Amygdala (tissue), 56 donors: ENCODE measurements around the gene RAB11FIP4.

Source experiments
- DNase-seq, 56 donors: peaks; one replicate each; lab custom pipeline; 2025; lab: John Stamatoyannopoulos, UW

RAB11FIP4 gene

DNA sequence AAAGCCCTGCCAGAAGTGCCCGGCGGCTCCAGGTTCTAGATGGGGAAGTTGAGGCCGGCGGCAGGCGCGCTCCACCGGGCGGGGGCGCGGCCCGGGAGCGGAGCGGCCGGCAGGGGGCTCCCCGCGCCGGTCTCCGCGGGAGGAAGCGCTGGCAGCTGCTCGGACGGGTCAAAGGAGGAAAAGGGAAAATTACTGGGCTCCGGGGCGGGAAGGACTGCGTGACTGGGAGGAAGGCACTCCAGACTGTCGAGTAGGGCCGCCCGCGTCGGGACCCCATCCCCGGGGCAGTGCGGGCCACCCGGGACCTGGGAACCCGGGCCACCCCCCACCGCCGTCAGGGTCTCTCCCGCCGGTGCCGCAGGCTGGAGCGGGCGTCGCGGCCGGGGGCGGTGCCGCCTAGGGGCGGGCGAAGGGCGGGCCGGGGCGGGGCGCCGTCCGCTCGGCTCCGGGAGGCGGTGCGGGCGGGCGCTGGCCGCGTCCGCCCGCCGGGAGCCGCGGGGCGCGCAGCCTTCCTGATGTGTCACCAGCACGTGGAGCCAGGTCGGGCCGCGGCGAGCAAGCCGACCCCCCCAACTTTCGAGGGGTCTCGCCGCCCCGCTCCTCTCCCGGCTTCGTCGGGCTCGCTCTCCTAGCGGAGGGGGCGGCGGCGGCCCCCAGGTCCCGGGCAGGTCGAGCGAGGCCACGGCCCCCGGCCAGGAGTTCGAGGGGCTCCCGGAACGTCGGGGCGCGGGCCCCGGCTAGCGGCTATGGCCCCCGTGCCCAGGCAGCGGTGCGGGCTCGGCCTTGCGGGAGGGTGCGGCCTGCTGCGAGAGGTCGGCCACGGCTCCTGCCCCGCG, 167.5 kb downstream of the RAB11FIP4 start:
- peak in 49 of 56 donors; percentile 12 to 84 (median 62) for DNase-seq

DNA sequence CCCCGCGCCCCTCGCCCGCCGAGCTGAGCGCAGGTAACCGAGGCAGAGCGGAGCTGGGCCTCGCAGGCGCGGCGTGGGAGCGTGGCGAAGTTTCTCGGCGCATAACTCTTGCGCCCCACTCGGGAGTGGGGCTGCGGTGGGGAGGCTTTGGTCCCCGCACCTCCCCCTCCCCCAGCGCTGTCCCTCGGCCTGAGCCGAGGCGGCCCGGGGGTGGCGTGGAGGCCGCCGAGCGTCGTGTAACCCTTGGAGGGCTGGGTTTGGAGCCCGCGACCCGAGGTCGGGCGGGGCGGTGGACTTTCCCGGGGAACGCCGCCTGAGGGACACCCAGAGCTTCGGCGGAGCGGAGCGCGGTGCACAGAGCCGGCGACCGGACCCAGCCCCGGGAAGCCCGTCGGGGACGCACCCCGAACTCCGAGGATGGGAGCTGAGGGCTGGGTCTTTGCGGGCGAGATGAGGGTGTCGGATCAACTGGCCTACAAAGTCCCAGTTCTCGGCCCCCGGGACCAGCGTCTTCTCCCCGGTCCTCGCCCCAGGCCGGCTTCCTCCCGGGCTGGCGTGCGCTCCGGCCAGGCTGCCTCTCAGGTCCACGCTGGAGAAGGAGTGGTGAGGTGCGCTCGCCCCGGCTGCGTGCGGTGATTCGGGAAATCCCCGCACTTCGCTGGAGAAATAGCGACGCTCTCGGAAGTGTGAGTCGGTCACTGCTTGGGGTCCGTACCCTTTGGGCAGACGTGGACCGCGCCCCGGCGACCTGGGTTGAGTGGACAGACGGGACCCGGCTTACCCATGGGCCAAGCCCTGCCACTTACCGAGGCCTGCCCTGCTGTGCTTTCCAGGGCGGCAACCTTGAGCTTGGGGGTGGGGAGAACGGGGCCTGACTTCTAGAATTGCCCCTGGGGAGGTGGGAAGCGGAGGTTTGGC, 168.4 kb downstream of the RAB11FIP4 start:
- no peak for DNase-seq

- DNase-seq, result no peak
Measured at GRCh38 chr17:31560616-31561235, 169.3 kb downstream of the RAB11FIP4 start.

- DNase-seq, result no peak
Measured at GRCh38 chr17:31561469-31562375, 170.2 kb downstream of the RAB11FIP4 start.

- no peak for DNase-seq
Measured at GRCh38 chr17:31562376-31562840, 170.9 kb downstream of the RAB11FIP4 start.

GRCh38 chr17:31564291-31564690, 172.8 kb downstream of the RAB11FIP4 start:
- DNase-seq, result no peak

DNA sequence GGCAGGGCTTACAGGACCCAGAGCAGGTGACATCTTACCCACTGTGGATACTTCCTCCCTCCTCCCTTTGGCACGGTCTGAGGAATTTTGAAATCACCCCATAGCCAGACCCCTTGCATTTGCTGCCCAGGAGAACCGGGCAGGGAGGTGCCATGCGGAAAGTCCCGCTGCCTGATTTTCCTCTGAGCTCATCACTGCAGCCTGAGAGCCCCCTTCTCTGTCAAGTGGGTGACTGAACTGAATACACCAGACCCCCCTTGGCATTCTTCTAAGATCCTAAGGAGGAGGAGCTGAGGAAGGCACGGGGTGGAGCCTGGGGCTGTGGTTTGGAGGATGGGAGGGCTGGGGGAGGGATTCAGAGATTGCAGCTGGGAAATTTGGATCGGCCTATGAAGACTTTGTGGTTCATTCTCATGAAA, 173.4 kb downstream of the RAB11FIP4 start:
- no peak for DNase-seq

DNA sequence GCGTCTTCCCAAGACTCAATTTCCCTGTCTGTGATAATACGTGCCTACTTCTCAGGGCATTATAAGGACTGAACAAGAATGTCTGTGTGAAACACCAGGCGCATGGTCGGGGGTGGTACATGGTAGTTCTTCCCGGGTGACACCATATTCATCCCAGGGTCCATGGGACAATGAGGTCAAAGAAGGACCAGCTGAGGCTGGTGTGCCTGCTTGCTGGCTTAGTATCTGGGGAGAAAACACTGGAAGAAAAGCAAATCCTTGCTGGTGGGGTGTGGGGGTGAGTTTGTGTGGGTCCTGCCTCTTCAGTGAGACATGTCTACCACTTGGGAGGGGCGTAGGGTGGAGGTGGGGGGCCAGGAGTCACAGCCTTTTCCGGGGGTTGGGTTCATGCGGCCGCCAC, 174.2 kb downstream of the RAB11FIP4 start:
- DNase-seq, result no peak

GRCh38 chr17:31566247-31566991, 174.9 kb downstream of the RAB11FIP4 start:
- no peak for DNase-seq

DNA sequence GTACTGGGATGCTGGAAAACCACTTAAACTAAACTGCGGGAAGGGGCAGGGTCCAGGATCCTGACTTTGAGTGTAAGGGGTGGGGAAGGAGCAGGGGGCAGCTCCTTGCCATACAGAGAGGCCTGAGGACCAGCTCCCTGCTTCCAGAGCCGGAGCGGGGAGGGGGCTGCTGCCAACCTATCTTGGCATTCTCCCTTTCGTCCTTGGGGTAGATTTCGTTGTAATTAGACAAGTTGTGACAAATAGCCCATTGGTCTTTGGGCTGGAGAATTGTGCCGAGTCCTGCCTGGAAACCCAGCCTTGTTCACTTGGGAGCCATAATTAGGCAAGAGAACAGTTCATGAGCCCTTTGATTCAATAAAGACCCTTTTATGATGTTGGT, 175.5 kb downstream of the RAB11FIP4 start:
- DNase-seq, result no peak

DNA sequence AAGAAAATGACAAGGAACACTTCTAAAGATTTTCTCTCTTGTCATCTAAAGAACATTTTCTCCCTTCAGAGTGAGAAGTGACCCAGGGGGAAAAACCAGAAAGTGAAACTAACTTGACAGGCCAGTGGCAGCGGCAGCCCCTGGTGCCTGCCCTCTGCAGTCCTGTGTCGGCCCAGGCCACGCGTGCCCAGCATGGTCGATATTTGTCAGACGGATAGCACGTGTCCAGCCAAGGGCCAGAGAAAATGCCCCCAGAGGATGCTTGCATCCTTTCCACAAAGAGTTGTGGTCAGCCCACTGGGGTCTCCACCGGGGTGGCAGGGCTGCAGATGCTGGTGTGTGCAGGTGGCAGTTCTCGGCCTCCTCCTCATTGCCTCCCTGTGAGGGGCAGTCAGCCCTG, 176.6 kb downstream of the RAB11FIP4 start:
- DNase-seq, result peak in 5 of 56 donors; percentile 14 to 22 (median 20)

DNA sequence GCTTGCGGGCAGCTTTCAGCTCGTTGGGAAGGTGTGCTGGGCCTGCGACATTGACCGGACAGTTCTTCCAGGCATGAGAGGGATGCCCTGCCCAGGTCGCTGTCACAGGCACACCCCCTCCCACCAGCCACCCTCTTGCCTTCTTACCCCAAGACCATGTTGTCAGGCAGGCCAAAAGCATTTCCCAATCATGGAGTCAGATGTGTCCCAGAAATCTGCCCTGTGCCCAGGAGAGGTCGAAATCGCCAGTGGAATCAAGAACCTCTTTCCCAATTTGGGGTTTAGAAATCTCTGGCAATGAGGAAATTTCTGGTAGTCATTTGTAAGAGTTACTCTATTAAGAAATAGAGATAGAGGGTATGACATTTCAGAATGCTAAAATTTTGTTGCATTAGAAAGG, 177.1 kb downstream of the RAB11FIP4 start:
- no peak for DNase-seq

- no peak for DNase-seq
Measured at GRCh38 chr17:31570231-31570630, 178.8 kb downstream of the RAB11FIP4 start.

DNA sequence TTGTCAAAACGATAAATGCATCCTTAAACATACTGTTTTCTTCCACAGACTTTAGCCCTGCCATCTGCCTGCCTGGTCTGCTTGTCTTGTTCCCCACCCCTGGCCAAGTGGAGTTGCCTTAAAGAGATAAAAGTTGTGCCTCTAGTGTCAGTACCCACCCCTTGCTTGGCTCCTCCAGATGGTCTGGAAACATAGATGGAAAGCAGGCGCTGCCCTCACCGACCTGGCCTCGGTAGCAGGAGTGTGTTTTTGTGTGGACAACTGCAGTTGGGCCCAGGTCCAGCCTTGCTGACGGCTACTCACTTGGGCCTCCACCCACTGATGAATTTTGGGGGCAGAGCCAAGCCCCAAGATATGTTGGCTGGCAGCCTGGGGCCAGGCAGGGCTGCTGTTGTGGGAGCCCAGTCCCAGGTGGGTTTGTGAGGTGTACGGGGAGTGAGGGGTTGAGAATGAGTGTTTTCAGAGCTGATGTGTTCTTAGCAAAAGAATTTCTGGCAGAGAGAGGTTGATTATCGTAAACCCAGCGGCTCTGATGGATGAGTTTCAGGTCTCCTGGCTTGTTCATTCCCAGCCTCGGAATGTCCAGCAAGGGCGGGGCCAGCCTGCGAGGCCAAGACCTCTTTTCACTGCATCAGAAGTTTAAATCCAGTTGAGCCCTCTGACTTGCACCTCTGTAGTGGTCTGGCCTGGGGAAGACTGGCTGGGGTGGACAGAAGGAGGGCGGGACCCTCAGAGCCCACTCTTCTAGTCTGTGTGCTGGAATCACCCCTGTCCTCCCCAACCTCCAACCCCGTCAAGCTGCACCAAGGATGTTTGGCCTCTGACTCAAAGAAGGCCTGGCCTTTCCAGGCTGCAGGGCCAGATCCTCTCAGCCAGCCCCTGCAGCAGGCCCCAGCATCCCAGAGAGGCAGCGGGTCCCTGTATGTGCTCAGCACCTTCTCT, 179.7 kb downstream of the RAB11FIP4 start:
- DNase-seq, result peak in 2 of 56 donors; percentile 9 to 17

GRCh38 chr17:31572341-31572740, 180.9 kb downstream of the RAB11FIP4 start:
- no peak for DNase-seq

DNA sequence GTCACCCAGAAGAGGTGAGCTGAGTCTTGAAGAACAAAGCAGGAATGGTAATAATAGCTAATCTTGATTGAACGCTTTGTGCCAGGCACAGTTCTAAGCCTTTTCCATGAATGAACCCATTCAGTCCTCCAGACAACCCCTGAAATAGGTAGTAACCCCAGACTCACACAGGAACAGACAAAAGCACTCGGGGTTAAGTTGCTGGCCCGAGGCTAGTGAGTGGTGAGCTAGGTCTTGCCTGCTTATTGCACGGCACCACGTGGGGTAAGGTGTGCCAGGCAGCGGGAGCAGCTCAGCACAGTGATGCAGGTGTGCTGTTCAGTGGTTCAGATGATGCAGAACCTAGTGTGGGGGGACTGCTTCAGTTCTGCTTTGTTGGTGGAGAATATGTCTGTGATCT, 181.6 kb downstream of the RAB11FIP4 start:
- no peak for DNase-seq

DNA sequence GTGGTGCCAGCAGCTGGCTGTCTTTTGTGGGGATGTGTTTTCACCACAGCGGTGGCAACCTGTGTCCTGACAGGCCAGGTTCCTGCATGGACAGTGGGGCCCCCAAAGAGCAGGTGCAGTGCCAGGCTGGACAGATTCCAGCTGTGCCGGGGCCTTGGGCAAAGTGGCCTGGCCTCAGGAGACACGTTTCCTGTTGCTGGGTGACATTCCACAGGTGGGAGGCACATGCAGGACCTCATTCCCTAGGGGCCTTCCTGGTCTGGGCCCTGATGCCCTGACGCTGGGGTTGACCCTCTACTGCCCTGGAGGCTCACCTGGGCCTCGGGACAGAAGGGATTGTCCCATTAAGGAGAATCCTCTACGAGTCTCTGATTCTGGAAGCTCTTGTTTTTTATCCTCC, 182.4 kb downstream of the RAB11FIP4 start:
- no peak for DNase-seq

GRCh38 chr17:31574458-31574857, 183.0 kb downstream of the RAB11FIP4 start:
- no peak for DNase-seq
